A549 (cell line): Measurements from ENCODE around the gene TNIK.

Source experiments
- CBX2 ChIP-seq: fragments of 200-600 bp; sonication (generic); IDR thresholded peaks from 2 replicates; pipeline ENCODE4 v1.6.1; 2016; ENCODE audit warnings: low read depth, mild to moderate bottlenecking, borderline replicate concordance
- CTCF ChIP-seq: fragments of >200 bp; sonication (Bioruptor Twin); formaldehyde crosslinking; IDR thresholded peaks from 3 replicates; pipeline ENCODE4 v1.5.1; 2016
- EP300 ChIP-seq, 2 experiments: fragments of >200 bp; sonication (Bioruptor Twin); formaldehyde crosslinking; IDR thresholded peaks; 2 replicates in 1 of 2; 3 replicates in 1 of 2; pipeline ENCODE4 v1.6.1; 2016 to 2017
- MAX ChIP-seq: IDR thresholded peaks from 2 replicates; pipeline ENCODE4 v1.6.1; 2012
- PBX3 ChIP-seq: IDR thresholded peaks from 2 replicates; pipeline ENCODE4 v1.6.1; 2012
- POLR2A ChIP-seq: IDR thresholded peaks from 2 replicates; pipeline ENCODE4 v1.6.1; 2012; ENCODE audit warnings: mild to moderate bottlenecking, low read length
- POLR2AphosphoS2 ChIP-seq: conservative IDR thresholded peaks from 2 replicates; pipeline ENCODE4 v1.6.1; 2012; ENCODE audit warnings: low read length, improper control_type of control experiment, inconsistent platforms
- TF ChIP-seq, protein P1 (sequence below): fragments of 250-450 bp; sonication (Bioruptor Pico); IDR thresholded peaks from 2 replicates; pipeline ENCODE4 v1.5.0; 2021; ENCODE audit warnings: mild to moderate bottlenecking, moderate library complexity, borderline replicate concordance

- TF ChIP-seq CBX2: no peak
- TF ChIP-seq, protein P1, sequence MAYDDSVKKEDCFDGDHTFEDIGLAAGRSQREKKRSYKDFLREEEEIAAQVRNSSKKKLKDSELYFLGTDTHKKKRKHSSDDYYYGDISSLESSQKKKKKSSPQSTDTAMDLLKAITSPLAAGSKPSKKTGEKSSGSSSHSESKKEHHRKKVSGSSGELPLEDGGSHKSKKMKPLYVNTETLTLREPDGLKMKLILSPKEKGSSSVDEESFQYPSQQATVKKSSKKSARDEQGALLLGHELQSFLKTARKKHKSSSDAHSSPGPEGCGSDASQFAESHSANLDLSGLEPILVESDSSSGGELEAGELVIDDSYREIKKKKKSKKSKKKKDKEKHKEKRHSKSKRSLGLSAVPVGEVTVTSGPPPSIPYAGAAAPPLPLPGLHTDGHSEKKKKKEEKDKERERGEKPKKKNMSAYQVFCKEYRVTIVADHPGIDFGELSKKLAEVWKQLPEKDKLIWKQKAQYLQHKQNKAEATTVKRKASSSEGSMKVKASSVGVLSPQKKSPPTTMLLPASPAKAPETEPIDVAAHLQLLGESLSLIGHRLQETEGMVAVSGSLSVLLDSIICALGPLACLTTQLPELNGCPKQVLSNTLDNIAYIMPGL (CRISPR knock-in tag): no peak
- TF ChIP-seq CTCF: no peak
- no peak for TF ChIP-seq EP300 (IDR thresholded peaks at IDR 0.05)
- TF ChIP-seq PBX3: no peak
- no peak for TF ChIP-seq MAX
- TF ChIP-seq POLR2AphosphoS2: no peak
- no peak for TF ChIP-seq POLR2A
These were observed 58.8 kb downstream of the TNIK start for GRCh38 chr3:171401432-171401831.
